Mucosa of gallbladder (tissue), 1 donor: ENCODE measurements around the gene LIFR. TPM values are rescaled to one million over a fixed set of nuclear protein-coding genes. Genes with fewer than 3 reads are reported as not detected.

Experiments
- DNase-seq: peaks from one replicate; pipeline ENCODE4 v3.0.0-alpha.2; 2020; ENCODE audit warnings: low spot score
- total RNA-seq: library from RNA; stranded (reverse); gene quantifications from one replicate; pipeline ENCODE4 v1.2.1, GENCODE V29; 2021
- donor health status: DM: no; HTN: no; CAD: no.

Gene LIFR
- total RNA-seq, 1 donor from 2014 or later = 58.0 TPM

DNA sequence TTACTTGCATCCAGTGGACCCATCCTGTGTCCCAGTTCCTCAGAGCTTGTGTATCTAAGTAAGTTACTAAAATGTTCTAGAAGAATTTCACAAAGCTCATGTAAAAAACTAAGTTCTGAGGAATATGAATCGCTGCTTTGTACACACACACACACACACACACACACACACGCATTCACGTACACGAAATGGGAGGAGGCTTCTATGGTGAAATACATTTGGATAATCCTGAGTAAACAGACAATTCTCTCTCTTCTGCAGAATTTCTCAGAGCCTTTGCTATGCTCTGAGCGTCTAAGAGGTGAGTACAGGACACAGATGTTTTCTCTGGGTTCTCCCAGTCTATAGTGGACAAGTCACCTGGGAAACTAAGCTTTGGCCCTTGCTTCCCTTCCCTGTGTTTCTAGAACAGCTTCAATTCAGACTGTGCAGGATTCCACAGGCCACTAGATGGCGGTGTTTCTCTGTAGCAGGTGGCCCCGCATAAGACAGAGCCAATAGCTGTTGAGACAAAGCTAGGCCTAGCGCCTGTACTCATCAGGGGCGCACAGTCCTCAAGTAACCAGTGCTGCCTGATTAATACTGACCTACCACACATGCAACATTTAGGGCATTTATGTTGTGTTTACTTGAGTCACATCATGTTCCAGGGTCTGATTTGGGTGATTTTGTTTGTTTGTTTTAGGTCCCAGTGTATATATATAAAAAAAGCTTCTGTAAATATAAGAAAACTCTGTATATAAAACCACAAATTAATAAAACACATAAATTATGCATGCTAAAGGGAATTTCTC is 114.8 kb downstream of the LIFR start:
- peak; percentile 90 for DNase-seq

- no peak for DNase-seq
Observed at GRCh38 chr5:38438757-38439156, 117.7 kb downstream of the LIFR start.

GRCh38 chr5:38434966-38435705 is 121.3 kb downstream of the LIFR start:
- DNase-seq = no peak

DNA sequence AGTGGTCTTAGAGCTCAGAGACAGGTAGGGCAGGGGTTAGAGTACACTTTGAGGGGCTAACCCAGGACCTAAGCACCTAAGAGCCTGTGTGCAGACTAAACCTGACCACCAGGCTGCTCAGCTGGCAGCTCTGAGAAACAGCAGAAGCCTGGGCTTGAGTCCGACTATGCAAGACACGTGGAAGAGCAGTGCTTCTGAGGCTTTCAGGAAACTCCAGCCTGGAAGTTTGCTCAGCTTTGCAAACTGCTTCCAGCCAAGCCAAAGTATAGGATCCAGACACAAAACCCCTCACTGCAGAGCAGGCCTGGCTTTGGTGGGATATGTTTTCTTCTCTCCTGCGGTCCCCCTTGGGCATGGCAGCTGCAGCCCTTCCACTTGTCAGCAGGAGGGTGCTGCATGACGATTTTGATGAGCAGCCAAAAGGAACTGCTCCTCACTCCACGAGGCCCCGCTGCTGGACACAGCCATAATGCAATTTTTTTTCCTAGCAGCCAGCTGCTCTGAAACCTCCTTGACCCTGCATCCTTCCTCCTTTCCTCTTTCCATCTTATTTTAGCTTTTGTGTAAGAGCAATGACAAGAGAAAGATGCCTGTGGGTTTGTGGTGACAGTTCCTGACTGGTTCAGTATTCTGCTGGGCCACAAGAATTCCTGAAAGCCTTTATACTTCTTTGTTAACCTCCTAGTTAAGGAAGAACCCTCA is 123.1 kb downstream of the LIFR start:
- peak; percentile 43 for DNase-seq

- DNase-seq = no peak
Observed at GRCh38 chr5:38431242-38431853, 125.1 kb downstream of the LIFR start.

- no peak for DNase-seq
Observed at GRCh38 chr5:38426986-38427950, 129.2 kb downstream of the LIFR start.

DNA sequence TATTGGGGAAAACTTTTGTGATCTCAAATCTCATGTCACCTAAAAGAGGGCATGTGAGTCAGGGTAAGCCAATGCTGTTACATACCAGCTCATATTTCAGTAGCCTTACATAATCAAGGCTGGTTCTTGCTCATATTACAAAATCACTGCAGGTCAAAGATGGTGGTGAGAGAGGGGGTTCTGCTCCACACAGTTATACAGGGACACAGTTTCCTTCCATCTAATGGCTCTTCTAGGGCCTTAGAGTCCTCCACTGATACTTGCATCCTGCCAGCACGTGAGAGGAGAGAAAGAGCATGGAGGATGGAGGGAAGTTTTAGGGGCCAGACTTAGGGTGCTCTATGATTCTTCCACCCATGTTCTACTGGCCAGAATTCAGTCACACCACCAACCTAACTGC is 130.0 kb downstream of the LIFR start:
- DNase-seq = no peak
